ENCODE data around the gene DNAJC18. TPM values are rescaled to one million over a fixed set of nuclear protein-coding genes. Genes with fewer than 3 reads are reported as not detected.

Gene DNAJC18
- total and polyA plus RNA-seq, 2 of the 8 experiments (the other 6 are each of a cell fraction or from before 2014, with no cell fraction given) = 7.8 to 29.2 TPM

DNA sequence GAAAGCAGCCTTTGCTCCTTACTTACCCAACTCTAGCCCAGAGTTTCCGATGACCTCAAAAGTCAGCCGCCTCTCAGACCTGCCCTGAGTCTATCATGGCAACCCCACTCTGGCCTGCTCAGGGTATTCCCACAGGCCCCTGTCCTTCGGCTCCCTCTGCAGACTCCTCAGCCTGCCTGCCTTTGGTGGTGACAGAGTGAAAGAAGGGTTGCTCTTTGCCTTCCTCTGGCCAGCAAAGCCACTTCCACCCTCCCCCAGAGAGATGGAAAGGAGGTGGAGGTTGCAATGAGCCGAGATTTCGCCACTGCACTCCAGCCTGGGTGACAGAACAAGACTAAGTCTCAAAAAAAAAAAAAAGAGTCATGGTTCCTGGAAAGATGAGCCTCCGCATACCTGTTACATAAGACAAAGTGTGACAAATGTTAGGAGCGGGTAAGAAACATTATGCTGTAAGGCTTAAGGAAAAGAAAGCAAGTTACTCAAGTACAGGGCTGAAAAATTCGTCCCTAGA, 29.2 kb upstream of the DNAJC18 start:
- ChIA-PET POLR2A (ENCODE audit: partially characterized antibody) (no interaction called here), CTCF (ENCODE audit: partially characterized antibody) (interaction anchor here (0.6 to 1.4 kb wide), 7 partner anchors 10 to 62 kb away, joined by 3 to 5 read pairs (median 3); no protein-coding TSS in a partner anchor)
- no peak overlapping the region for H2BK120ac ChIP-seq (replicated peaks; ENCODE audit: low read depth, low read length)
- H3K9me3 ChIP-seq (ENCODE audit: insufficient read depth in 2 of 2, low read depth in 1 of 2, low read length in 1 of 2) = no peaks in the 10 kb centered on the region
- H2AK5ac ChIP-seq (ENCODE audit: low read depth, low read length) = no peak overlapping the region
- H2BK15ac ChIP-seq (ENCODE audit: low read length) = no peak overlapping the region
- no peak overlapping the region for H3K4me3 ChIP-seq (ENCODE audit: extremely low read depth in 1 of 4, insufficient read depth in 2 of 4, low read depth in 3 of 4, low read length in 4 of 4)
- no peaks in the 10 kb centered on the region for H3K79me2 ChIP-seq (ENCODE audit: control insufficient read depth in 1 of 2, insufficient read depth in 2 of 2, low read length in 2 of 2)
- no peak overlapping the region for H3K4me2 ChIP-seq (ENCODE audit: insufficient read depth in 1 of 2, low read depth in 2 of 2, low read length in 2 of 2)
- H2BK5ac ChIP-seq (ENCODE audit: low read depth, low read length) = no peak overlapping the region
- no peak overlapping the region for H3K27ac ChIP-seq (ENCODE audit: low read depth, low read length)
- 0 out of 7 replicates have a peak, but pooled peaks cover 0 to 2% (median 0%) of the 10 kb centered on the region in 4 experiments for H3K27me3 ChIP-seq (replicated peaks in 1 of 4; ENCODE audit: control insufficient read depth in 3 of 4, extremely low read depth in 1 of 4, insufficient read depth in 3 of 4, low read length in 3 of 4)
- FAIRE-seq = no peak
- no peak overlapping the region for H2AFZ ChIP-seq (ENCODE audit: low read length)
- no peak overlapping the region for H2BK12ac ChIP-seq (ENCODE audit: low read depth, low read length)
- no peaks in the 10 kb centered on the region for H4K20me1 ChIP-seq (replicated peaks in 1 of 2; ENCODE audit: control insufficient read depth in 1 of 2, insufficient read depth in 2 of 2, low read length in 2 of 2)
- no peak overlapping the region for H3K14ac ChIP-seq (ENCODE audit: insufficient read length)
- no peak for DNase-seq (ENCODE audit: low read depth in 1 of 2, low spot score in 2 of 2)
- no peak for TF ChIP-seq YY1 (IDR thresholded peaks at IDR 0.05; ENCODE audit: low read depth, low read length)
- TF ChIP-seq SP4 (IDR thresholded peaks at IDR 0.05; ENCODE audit: low read length) = no peak
- no peak for TF ChIP-seq FOSL1 (IDR thresholded peaks at IDR 0.05; ENCODE audit: insufficient read depth, low read depth, low read length)
- TF ChIP-seq POLR2A (IDR thresholded peaks at IDR 0.05; ENCODE audit: control extremely low read depth in 1 of 2, low read depth in 2 of 2, low read length in 2 of 2) = no peak
- peak; percentile 81 for TF ChIP-seq TBP (IDR thresholded peaks at IDR 0.05; ENCODE audit: low read depth, low read length)
- TF ChIP-seq, protein P1, sequence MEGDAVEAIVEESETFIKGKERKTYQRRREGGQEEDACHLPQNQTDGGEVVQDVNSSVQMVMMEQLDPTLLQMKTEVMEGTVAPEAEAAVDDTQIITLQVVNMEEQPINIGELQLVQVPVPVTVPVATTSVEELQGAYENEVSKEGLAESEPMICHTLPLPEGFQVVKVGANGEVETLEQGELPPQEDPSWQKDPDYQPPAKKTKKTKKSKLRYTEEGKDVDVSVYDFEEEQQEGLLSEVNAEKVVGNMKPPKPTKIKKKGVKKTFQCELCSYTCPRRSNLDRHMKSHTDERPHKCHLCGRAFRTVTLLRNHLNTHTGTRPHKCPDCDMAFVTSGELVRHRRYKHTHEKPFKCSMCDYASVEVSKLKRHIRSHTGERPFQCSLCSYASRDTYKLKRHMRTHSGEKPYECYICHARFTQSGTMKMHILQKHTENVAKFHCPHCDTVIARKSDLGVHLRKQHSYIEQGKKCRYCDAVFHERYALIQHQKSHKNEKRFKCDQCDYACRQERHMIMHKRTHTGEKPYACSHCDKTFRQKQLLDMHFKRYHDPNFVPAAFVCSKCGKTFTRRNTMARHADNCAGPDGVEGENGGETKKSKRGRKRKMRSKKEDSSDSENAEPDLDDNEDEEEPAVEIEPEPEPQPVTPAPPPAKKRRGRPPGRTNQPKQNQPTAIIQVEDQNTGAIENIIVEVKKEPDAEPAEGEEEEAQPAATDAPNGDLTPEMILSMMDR (IDR thresholded peaks at IDR 0.05; ENCODE audit: control extremely low read depth in 1 of 3, insufficient read depth in 1 of 3, low read depth in 1 of 3, low read length in 3 of 3) = peak; percentile 18 to 40 (median 31)
- no peak for TF ChIP-seq EGR1 (IDR thresholded peaks at IDR 0.05; ENCODE audit: borderline replicate concordance, low read depth, low read length)
- peak; percentile 23 to 58; a peak in 3 of 4 replicates for TF ChIP-seq RAD21 (IDR thresholded peaks at IDR 0.05 in 1 of 2, conservative IDR thresholded peaks at IDR 0.05 in 1 of 2; ENCODE audit: low read depth in 2 of 2, low read length in 2 of 2)
- TF ChIP-seq RXRA (IDR thresholded peaks at IDR 0.05; ENCODE audit: insufficient read depth, low read depth, low read length) = no peak
- H3K23ac ChIP-seq (ENCODE audit: insufficient read length) = no peak overlapping the region
- peaks cover 3 to 26% (median 10%) of the 10 kb centered on the region in 4 experiments for H3K4me1 ChIP-seq (replicated peaks in 1 of 4; ENCODE audit: control insufficient read depth in 3 of 4, insufficient read depth in 4 of 4, low read length in 3 of 4)
- H4K5ac ChIP-seq (ENCODE audit: insufficient read length, low read depth, low read length) = no peak overlapping the region
- no peak overlapping the region for H4K8ac ChIP-seq (ENCODE audit: extremely low read depth, insufficient read depth, low read length)
- no peak overlapping the region for H3K56ac ChIP-seq (replicated peaks; ENCODE audit: insufficient read length, low read depth, low read length)
- no peaks in the 10 kb centered on the region for H3K23me2 ChIP-seq (ENCODE audit: low read depth, low read length)
- H2BK20ac ChIP-seq (ENCODE audit: low read length) = no peak overlapping the region
- no peak overlapping the region for H3K9ac ChIP-seq (replicated peaks in 1 of 4; ENCODE audit: extremely low read depth in 1 of 4, low read depth in 3 of 4, low read length in 3 of 4)
- H4K91ac ChIP-seq (replicated peaks; ENCODE audit: insufficient read length, low read length) = no peak overlapping the region
- WGBS, 2 experiments (ENCODE audit: extremely low coverage in 1 of 2, insufficient coverage in 1 of 2, insufficient read length in 1 of 2, insufficient replicate concordance in 2 of 2, low coverage in 1 of 2, low lambda C conversion rate in 2 of 2, missing lambda C conversion rate in 1 of 2) = 77% methylated on average over 6 of the region's 8 CpGs; no CpG with 5 or more reads in 1 of the 2 experiments
- no peak overlapping the region for H3K4ac ChIP-seq (replicated peaks; ENCODE audit: insufficient read length, low read depth, low read length)
- no peaks in the 10 kb centered on the region for H3K79me1 ChIP-seq (ENCODE audit: low read depth, low read length)
- H3K18ac ChIP-seq (ENCODE audit: extremely low read depth, low read length) = no peak overlapping the region
- no peaks in the 10 kb centered on the region for H3K36me3 ChIP-seq (ENCODE audit: control insufficient read depth in 2 of 4, insufficient read depth in 4 of 4, low read length in 3 of 4)
